GM12878 (cell line): Measurements from ENCODE around the gene RASAL2.

Experiments used
- ASH2L ChIP-seq: fragments of 300-600, 200-600 bp; sonication (generic); IDR thresholded peaks from 2 replicates; pipeline ENCODE4 v1.6.1; 2017; ENCODE audit warnings: low read depth, mild to moderate bottlenecking, borderline replicate concordance
- CTCF ChIP-seq, 3 experiments: IDR thresholded peaks in 2 of 3; conservative IDR thresholded peaks in 1 of 3; 2 replicates each; pipeline ENCODE4 v1.5.1; 2011; ENCODE audit warnings: low read depth in 3 of 3, low read length in 3 of 3, mild to moderate bottlenecking in 3 of 3, control low read depth in 2 of 3, moderate library complexity in 2 of 3, inconsistent platforms in 1 of 3, mixed read lengths in 1 of 3; ENCODE audit not compliant: control insufficient read depth in 2 of 3, insufficient read depth in 1 of 3; ENCODE audit errors: extremely low read depth in 1 of 3
- EZH2 ChIP-seq: IDR thresholded peaks from 2 replicates; pipeline ENCODE4 v1.6.1; 2012; ENCODE audit warnings: low read depth, mild to moderate bottlenecking, control low read depth, inconsistent platforms, low read length, borderline replicate concordance; ENCODE audit not compliant: control insufficient read depth
- HCFC1 ChIP-seq: fragments of 150-350 bp; IDR thresholded peaks from 2 replicates; pipeline ENCODE4 v1.6.1; 2014; ENCODE audit warnings: low read length
- JUNB ChIP-seq: IDR thresholded peaks from 2 replicates; pipeline ENCODE4 v1.6.1; 2016; ENCODE audit warnings: antibody characterized with exemption, mild to moderate bottlenecking
- MAX ChIP-seq: IDR thresholded peaks from 2 replicates; pipeline ENCODE4 v1.6.1; 2012; ENCODE audit warnings: low read depth, low read length, improper control_type of control experiment
- MEF2A ChIP-seq: IDR thresholded peaks from 2 replicates; pipeline ENCODE4 v1.6.1; 2011; ENCODE audit warnings: low read depth, mild to moderate bottlenecking, low read length, moderate library complexity; ENCODE audit not compliant: insufficient read depth
- NBN ChIP-seq: fragments of 450-650 bp; IDR thresholded peaks from 2 replicates; pipeline ENCODE4 v1.6.1; 2016
- POLR2A ChIP-seq: IDR thresholded peaks from 2 replicates; pipeline ENCODE4 v1.6.1; 2011; ENCODE audit warnings: low read depth, mild to moderate bottlenecking, low read length
- REST ChIP-seq: IDR thresholded peaks from 2 replicates; pipeline ENCODE4 v1.6.1; 2012; ENCODE audit warnings: mild to moderate bottlenecking, low read depth, low read length
- SREBF1 ChIP-seq: IDR thresholded peaks from 2 replicates; pipeline ENCODE4 v1.6.1; 2012; ENCODE audit warnings: mild to moderate bottlenecking, low read length

- TF ChIP-seq MAX, result no peak
- no peak for TF ChIP-seq JUNB
- TF ChIP-seq HCFC1, result no peak
- no peak for TF ChIP-seq NBN
- TF ChIP-seq MEF2A, result no peak
- TF ChIP-seq CTCF (IDR thresholded peaks at IDR 0.05 in 2 of 3, conservative IDR thresholded peaks at IDR 0.05 in 1 of 3; ENCODE audit: control insufficient read depth in 2 of 3, extremely low read depth in 1 of 3, insufficient read depth in 1 of 3, low read depth in 3 of 3, low read length in 3 of 3), result no peak
- no peak for TF ChIP-seq SREBF1
- TF ChIP-seq POLR2A, result no peak
- TF ChIP-seq EZH2, result no peak
- TF ChIP-seq REST, result no peak
- TF ChIP-seq ASH2L, result no peak
These were observed 181.6 kb downstream of the RASAL2 start for GRCh38 chr1:178275553-178275952.
